ENCODE measurements around the gene URB1. TPM values are rescaled to one million over a fixed set of nuclear protein-coding genes. Genes with fewer than 3 reads are reported as not detected.

Gene URB1
- total RNA-seq, 2 experiments from 2014 or later: 19.4 to 25.4 TPM

- TF ChIP-seq EZH2phosphoT487 (IDR thresholded peaks at IDR 0.05; ENCODE audit: borderline replicate concordance, low read depth, low read length) (no peak), CTCF (conservative IDR thresholded peaks at IDR 0.05; ENCODE audit: low read length) (no peak)
- CTCF ChIA-PET (ENCODE audit: unreplicated experiment): interaction anchor here (1.0 kb wide), 1 partner anchor 56 kb away, joined by 3 read pairs; no protein-coding TSS in a partner anchor
- peaks cover 94% of the 10 kb centered on the region for H3K36me3 ChIP-seq (ENCODE audit: insufficient read depth, low read length)
Measured at GRCh38 chr21:32336711-32337110, 56.1 kb downstream of the URB1 start.

GRCh38 chr21:32335601-32336575, 56.9 kb downstream of the URB1 start:
- Histone ChIP-seq H3K9me3 (ENCODE audit: low read length) (no peaks in the 10 kb centered on the region), H3K4me1 (ENCODE audit: insufficient read depth, low read length, poor library complexity, severe bottlenecking) (no peaks in the 10 kb centered on the region), H3K36me3 (ENCODE audit: insufficient read depth, low read length) (peaks cover 94% of the 10 kb centered on the region), H2AFZ (ENCODE audit: low read length) (no peak overlapping the region), H3K79me2 (ENCODE audit: insufficient read depth, low read depth, low read length) (no peaks in the 10 kb centered on the region), H3K9me2 (ENCODE audit: insufficient read depth, low read length) (no peaks in the 10 kb centered on the region), H3K27ac (ENCODE audit: low read depth, low read length, poor library complexity, severe bottlenecking) (no peak overlapping the region), H3K4me2 (ENCODE audit: low read length) (no peak overlapping the region), H3K4me3 (ENCODE audit: low read depth, low read length, poor library complexity, severe bottlenecking) (no peak overlapping the region), H4K20me1 (ENCODE audit: insufficient read depth, low read length) (no peaks in the 10 kb centered on the region)
- intact Hi-C loops (cut with micrococcal nuclease; ENCODE audit: unreplicated experiment): no loop called here
- CTCF ChIA-PET (ENCODE audit: unreplicated experiment): interaction anchor here (1.0 kb wide), 1 partner anchor 57 kb away, joined by 3 read pairs; no protein-coding TSS in a partner anchor
- TF ChIP-seq EZH2phosphoT487 (IDR thresholded peaks at IDR 0.05; ENCODE audit: borderline replicate concordance, low read depth, low read length) (no peak), CTCF (conservative IDR thresholded peaks at IDR 0.05; ENCODE audit: low read length) (no peak)
- no TSS peak for BruUV-seq (replicated peaks)
- POLR2A ChIA-PET: no interaction called here
- no peak for DNase-seq (ENCODE audit: low spot score)

More at GRCh38 chr21:32336711-32337110, 56.1 kb downstream of the URB1 start:
- POLR2A ChIA-PET: interaction anchor here (0.5 kb wide), 1 partner anchor 58 kb away, joined by 3 read pairs; the partner anchor contains the start of gene MIS18A
- Histone ChIP-seq H3K79me2 (ENCODE audit: insufficient read depth, low read depth, low read length) (no peaks in the 10 kb centered on the region), H3K4me2 (ENCODE audit: low read length) (no peak overlapping the region), H3K9me3 (ENCODE audit: low read length) (no peaks in the 10 kb centered on the region), H3K4me1 (ENCODE audit: insufficient read depth, low read length, poor library complexity, severe bottlenecking) (no peaks in the 10 kb centered on the region), H2AFZ (ENCODE audit: low read length) (no peak overlapping the region), H3K4me3 (ENCODE audit: low read depth, low read length, poor library complexity, severe bottlenecking) (no peak overlapping the region), H4K20me1 (ENCODE audit: insufficient read depth, low read length) (no peaks in the 10 kb centered on the region), H3K27ac (ENCODE audit: low read depth, low read length, poor library complexity, severe bottlenecking) (no peak overlapping the region), H3K9me2 (ENCODE audit: insufficient read depth, low read length) (no peaks in the 10 kb centered on the region)
- DNase-seq (ENCODE audit: low spot score): no peak
- intact Hi-C loops (cut with micrococcal nuclease; ENCODE audit: unreplicated experiment): no loop called here
- no TSS peak for BruUV-seq (replicated peaks)
